ENCODE data around the gene MTUS2.

The MTUS2 gene

DNA sequence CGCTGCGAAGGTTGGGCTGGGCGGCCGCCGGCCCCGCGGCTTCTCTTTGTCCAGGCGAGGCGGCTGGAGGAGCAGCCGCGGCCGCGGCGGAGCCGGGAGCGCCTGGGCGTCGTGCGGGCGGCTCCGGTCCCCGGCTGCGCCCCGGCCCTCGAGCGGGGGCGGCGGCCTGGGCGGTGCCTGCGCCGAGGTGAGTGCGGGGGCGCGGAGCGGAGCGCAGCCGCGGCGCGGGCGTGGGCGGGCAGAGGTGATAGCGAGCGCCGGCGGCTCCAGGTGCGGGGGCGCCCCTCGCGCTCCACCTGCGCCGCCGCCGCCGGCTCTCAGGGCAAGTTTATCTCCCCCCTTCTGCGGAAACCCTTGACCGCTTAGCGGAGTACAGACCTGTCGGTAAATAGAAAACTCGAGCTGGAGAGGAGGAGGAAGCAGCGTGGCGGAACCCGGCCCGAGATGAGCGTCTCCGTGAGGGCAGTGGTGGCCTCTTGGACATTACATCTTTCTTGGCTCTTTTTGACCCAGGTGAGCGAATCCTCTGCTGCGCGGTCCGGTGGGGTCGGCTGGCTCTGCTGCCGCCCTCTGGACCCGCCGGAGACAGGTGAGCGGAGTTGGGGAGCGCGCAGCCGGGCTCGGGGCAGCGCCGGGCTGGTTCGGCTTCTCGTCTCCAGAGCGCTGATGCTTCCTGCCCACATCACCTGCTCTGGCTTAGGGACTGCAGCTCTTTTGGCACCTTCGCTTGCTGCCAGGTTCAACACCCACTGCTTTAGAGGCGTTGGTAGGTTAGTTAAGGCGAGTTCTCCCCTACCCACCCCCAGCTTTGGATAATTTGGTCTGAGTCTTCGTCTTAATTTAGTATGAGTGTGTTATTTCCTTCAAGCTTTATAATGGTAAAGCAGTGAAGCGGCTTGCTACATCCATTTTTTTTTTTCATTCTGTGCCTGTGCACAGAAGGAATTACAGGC, at the start of gene MTUS2:
MTUS2 (plus strand) TSS at position 241 of the 953 bp plus-strand sequence.
- peak; percentile 58 for DNase-seq

DNA sequence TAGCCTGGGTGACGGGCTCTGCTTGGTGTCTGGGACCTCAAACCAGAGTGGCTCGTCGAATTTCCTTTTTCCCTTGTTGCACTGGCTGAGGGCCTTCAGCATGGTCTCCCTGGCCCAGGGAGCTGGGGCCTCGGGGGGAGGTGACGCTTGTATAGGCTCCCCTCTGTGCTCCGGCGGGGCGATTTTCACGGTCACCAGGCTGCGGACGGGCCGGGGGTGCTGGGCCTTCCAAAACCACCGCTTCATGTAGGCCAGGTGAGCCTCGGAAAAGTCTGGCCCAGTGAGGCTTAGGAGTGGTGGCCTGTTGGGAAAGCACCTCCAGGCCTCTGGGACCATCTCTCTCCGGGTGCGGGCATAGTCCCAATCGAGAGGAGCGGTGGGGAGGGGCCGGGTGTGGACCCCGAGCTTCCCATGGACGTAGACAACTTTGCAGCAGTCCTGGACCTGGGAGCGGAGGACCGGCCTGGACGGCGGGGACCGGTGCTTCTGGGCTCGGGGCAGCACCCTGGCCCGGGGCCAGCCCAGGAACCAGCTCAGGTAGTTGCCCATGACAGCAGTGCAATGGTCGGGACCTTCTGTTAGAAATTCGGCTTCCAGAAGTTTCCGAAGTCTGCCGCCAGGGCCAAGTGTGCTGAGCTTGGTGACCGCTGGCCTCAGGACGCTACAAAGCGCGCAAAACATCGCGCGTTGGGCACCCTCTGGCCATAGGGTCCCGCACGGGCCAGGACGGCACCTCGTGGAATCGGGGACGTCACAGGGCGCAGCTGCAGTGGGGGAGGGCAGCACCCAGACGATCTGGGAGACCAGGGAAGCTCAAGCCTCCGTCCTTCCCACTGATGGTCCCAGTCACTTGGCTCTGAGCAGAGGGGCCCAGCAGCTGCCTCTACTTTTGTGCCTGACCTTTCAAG, 41.6 kb upstream of the MTUS2 start:
- no peak for DNase-seq

DNA sequence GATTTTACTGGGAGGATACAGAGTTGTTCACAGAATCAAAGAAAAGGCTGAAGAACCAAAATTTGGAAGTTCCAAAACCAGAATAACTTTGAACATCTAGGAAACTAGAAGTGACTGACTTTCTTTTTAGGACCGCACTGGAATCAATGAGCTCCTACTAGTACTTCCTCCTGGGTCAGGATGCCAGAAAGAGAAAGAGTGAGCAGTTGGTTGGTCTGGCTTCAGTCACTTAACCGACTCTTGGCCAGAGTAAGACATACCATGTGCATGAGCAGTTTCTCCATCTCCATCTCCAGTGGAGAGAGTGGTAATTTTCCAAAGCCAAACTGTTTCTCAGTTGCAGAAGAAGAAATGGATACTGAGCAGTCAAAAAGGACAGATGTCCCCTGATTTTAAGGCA, 27.1 kb upstream of the MTUS2 start:
- DNase-seq = no peak

DNA sequence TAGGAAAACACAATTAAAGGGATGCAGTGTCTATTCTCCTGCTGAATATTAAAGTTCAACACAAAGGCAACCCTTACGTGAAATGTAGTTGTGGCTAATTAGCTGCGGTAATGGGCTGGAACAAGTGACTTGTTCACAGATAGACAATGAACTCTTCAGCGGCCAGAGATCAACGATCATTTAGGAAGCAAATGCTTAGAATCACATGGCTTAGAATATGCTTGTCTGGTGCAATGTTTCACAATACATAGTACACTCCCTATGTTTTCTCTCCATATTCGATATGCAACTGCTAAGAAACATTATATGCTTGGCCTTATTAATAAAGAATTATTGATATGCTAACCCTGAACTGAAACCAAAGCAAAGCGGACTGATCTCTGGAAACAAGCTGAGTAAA, 25.7 kb upstream of the MTUS2 start:
- no peak for DNase-seq

DNA sequence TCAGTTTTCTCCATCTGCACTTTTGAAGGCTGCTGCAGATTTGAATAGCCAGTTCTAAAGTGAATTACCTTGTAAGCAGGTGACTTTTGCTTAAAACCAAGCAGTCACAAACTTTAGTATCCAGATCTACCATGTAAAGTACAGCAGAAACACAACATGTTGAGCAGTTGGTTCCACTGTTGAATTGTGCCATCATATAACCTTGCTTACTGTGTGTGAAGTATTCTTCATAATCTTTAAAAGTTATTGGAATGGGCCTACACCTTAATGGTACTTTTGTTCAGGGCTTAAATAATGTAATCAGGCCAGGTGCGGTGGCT, 23.2 kb upstream of the MTUS2 start:
- no peak for DNase-seq

DNA sequence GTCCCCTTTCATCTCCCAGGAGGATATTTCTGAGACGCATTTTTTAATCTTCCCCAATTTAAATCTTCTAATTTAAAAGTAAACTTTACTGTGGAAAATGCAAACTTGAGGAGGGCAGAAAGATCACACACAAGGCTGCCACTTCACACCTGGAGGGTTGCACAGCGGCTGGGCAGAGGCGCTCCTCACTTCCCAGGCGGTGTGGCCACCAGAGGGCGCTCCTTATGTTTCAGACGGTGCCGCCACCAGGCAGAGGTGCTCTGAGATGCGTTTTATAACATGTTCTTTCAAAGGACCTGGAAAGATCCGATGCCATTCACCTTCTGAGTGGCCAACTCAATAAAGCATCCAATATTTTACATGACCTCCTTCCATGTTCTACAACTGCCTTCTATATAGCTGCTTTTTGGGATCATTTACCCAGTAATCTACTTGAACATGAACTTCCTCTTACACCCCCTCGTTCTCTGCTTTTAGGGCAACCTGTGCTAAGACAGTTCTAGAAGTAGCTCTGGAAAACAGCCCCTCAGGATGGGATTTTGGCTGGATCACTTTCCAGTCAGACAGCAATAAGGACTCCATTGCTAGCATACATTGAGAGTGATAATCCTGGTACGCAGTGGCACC, 14.8 kb upstream of the MTUS2 start:
- DNase-seq = no peak

DNA sequence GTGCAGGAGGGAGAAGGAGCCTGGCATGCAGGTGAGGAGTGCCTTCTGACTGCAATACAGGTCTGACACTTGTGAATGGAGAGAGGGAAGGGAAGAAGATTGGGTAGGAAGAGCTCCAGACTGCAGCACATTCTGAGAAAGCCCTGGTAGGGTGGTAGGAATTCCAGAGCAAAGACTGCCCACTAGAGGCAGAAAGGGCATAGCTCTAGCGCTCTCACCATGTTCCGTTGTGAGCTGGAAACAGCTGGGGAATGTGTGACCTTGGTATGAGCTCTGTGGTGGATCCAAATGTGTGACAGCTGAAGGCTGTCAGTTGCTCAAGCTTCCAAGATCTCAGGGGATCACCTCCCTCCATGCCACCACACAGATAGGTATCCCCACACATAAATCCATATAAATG, 2.9 kb upstream of the MTUS2 start:
- no peak for DNase-seq

DNA sequence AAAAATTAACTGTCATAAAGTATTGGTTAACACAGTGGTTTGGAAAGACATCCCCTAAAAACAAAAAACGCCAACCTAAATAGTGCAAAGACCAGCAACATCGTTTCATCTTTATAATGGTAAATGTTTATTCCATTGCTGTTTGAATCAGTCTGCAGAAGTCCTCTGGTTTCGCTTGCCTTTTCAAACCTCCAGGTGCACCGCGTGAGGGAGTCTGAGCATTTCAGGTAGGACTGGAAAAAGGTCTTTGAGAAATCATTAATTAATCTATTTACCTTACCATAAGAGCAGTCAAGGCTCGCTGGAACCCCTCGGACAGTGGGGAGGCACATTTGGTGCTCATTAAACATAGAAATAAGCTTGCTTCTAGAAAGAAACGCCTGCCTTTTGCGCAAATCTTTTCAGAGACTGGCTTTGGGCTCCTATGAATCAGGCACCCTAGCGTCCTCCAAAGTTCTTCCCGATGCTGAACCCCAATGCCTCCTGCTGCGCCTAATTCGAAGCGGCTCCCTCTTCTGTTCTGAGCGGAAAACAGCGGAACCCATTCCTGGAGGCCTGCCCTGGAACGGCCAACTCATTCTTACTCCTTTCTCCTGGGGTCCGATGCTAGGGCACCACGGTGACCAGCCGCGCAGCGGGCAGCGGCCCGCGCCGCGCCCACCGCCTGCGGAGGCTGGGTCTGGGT, 951 bp upstream of the MTUS2 start:
- DNase-seq = no peak

DNA sequence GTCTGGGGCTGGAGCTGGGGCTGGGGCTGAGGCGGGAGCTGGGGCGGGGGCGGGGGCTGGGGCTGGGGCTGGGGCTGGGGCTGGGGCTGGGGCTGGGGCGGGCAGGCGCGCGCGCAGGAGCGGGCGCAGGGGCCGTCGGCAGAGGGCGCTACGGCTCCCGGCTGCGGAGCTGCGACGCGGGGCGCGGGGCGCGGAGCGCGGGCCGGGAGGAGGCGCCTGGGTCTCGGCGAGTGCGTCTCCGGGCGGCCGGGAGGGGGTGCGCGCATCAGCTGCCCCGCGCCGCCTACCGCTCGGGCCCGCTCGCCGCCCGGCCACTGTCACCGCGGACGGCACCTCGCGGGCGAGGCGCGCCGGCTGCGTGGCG, 422 bp upstream of the MTUS2 start:
- DNase-seq = peak; percentile 67

DNA sequence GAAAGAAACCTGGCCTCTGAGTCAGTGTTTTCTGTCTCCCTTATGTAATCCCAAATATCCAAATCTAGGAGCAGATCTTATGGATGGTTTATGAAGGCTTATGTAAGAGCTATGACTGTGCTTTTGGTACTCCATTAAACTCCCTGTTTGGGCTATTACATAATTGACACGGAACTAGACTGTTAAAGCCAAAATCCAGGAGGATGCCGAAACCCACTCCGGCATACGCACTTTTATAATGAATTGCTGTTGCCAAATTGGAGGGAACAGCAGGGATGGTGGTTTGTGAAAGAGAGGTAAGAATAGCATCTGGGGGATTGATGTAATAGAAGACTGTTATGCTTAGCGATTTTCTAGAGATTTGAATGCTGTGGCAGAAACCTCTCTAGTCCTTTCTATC, 2.0 kb downstream of the MTUS2 start:
- DNase-seq = no peak

DNA sequence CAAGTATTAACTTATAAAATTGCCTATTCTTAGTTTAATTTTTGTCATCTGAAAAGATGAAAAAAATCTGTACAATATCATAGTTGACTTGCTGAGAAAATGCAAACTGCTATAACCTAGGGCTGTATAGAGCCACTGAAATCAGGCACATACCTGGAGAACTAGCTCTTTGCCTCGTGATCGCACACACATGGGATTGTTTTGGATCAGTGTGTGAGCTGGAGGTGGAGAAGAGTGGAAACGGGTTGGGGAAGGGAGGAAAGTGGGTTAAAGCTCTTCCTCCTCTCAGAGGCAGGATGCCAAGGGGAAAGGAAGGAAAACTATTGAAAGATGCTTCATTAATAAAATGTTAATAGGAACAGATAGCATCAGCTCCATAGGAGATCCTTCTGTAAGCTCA, 2.7 kb downstream of the MTUS2 start:
- no peak for DNase-seq

DNA sequence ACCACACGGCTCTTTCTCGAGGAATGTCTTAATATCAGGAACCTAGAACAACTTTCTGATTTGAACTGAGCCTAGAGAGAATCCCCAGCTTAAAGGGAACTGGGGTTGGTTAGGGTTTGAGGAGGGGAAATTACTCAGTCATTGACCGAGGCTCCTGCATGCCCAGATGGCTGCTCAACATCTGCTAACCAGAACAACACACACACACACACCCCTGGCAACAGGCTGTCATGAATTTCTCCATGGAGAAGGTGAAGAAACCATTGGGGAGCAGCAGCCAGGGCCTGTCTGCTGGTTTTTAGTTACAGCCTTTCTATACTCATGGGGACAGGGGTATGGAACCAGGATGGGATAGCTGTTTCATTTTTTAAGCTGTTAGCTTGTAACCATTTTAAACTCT, 5.2 kb downstream of the MTUS2 start:
- DNase-seq = no peak

DNA sequence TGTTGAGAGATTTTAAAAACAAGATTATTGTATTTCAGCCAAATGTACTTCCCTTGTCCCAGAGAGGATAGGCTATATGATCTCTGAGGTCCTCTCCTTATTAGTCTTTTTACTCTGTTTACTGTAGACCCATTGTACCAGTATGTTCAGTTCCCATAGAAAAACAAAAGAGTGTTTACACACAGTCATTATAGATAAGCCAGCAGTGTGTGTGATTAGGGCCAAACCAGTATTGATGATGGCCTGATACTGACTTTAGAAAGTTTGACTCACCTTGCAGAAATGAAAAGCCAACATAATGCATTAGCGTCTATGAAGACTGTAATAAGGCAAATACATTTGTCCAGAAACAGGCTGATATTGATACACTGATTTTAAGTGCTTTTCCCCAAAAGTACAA, 6.2 kb downstream of the MTUS2 start:
- no peak for DNase-seq

DNA sequence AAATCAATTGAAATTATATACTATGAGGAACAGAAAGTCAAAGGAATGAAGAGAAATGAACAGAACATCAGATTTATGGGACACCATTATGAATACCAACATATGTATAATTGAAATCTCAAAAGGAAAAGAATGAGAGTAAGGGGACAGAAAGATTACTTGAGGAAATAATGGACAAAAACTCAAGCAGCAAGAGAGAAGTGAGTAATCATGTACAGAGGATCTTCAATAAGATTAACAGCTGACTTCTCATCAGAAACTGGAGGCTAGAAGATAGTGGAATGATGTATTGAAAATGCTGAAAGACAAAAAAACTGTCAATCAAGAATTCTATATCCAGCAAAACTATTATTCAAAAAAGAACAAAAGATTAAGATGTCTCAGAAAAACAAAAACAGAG, 10.4 kb downstream of the MTUS2 start:
- no peak for DNase-seq

DNA sequence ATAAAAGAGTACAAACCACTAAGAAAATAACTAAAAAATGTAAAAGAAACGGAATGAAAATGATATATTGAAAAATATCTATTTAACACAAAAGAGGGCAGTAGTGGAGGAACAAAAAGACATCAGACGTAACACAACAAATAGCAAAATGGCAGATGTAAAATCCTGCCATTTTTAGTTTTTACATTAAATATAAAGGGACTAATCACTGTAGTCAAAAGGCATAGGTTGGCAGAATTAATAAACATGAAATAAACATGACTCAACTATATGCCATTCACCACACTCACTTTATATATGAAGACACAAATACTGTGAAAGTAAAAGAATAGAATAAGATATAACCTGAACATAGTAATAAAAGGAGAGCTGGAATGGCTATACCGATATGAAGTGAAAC, 11.0 kb downstream of the MTUS2 start:
- DNase-seq = no peak

DNA sequence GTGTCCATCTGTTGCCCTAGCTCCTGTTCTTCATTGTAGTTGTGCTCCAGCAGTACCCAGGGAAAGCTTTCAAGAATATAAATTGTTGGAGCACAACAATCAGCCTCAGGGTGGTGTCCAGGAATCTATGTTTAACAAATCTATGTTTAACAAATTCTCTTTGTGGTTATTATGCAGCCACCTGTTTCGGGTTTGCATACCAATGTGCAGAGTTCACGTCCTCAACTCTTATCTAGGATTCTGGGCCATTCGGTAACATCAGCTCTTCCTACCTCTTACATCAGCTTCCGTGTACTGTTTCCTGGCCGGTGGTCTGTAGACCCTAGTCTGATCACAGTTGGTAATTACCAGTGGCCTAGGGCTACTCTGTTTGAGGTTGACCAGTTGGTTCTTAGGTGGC, 17.0 kb downstream of the MTUS2 start:
- DNase-seq = no peak

DNA sequence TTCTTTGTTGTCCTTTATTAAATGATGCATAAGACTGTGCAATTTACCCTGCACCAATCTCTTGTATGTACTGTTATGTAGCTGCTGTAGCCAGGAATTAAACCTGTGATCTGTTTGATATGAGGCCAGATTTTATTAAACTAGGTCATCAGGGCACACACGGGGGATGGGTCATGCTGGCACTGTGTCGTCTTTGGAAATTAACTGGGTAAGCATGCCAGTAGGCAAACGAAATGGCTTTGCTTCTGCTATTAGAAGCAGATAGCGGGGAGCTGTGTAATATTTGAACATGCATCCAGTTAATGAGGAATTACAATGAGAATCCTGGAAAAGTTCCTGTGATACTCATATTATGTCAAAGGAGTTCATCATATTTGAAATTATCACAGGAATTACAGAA, 23.5 kb downstream of the MTUS2 start:
- DNase-seq = no peak

DNA sequence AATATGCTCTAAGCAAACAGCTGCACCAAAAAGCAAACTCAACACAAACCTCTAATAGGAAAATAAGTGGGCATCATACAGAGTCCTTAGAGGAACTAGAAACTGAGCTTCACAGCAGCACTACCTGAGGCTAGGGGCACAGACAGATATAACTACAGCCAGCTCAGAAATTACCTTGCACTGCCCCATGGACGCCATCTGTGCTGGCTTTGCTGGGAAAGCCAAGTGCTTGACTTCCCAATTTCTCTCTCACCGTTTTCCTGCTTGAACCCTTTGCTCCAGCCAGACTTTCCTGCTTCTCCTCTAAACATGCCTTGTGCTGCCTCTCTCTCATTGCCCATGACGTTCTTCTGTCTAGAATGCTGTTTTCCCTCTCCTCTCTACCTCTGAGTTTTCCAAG, 29.3 kb downstream of the MTUS2 start:
- no peak for DNase-seq

DNA sequence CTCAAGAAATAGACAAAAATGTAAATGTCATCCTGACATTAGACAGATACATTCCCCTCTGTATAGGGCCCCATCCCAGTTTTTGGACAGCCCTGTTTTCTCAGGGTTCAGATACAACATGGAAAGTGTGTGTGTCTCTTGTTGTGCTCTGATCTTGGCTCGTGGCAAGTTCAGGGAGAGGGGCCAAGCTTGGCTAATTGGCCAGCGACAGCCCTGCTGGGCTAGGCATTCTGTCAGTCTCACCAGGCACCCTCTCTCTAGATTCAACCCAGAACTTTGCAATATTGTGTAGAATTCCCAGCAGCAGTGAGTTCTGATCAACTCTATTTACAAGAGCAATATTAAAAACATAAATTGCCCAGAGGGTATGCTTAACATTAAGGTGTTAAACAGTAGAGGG, 30.1 kb downstream of the MTUS2 start:
- no peak for DNase-seq

DNA sequence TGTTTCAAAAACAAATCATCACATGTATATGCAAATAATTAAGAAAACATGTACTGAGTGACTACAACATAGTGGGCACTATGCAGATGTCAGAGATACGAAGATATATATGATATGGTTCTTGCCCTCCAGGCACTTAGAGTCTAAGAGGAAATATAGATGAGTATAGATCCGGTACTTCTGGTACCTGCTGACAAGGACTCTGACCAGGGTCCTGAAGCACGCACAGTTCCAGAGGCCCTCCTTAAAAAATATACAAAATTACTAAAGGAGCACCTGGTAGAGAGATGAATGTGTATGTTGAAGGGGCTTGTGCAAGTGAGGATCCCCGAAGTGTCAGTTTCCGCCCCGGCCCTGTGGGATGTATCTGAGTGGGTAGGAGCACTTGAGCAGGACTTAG, 31.3 kb downstream of the MTUS2 start:
- DNase-seq = no peak

DNA sequence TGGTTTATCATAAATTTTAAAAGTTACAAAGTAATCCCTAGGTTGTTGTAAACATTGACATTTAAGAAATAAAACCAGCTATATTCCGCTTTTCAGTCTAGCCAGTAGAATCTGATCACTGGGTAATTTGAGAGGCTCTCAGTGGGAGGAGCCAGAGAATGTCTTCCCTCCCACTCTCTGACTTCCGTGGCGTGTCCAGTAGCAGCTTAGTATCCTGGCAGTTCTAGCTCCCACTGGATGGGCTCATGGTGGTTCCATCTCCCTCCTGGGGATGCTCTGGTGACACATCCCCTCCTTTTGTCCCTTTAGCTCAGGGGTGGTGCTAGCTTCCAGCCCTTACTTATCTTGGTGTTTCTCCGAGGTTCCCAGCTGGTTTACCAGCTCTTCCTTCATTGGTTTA, 34.5 kb downstream of the MTUS2 start:
- no peak for DNase-seq

DNA sequence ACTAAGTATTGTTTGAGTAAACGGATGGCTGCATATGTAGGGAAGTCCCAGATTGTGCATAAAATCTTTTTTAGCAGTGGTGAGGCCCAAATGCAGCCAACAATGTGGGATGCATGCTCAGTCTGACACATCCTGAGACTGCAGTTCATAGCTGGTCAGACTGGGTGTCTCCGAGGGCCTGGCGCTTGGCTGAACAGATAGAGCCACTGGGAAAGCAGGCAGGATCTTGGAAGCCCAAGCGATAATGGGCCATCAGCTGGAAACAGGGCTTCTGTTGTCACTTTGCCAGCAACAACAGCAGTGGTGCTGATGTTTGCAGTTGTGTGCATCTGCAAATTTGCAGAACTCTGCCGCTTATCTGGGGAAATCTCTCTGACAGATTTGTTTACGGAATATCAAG, 36.1 kb downstream of the MTUS2 start:
- no peak for DNase-seq

DNA sequence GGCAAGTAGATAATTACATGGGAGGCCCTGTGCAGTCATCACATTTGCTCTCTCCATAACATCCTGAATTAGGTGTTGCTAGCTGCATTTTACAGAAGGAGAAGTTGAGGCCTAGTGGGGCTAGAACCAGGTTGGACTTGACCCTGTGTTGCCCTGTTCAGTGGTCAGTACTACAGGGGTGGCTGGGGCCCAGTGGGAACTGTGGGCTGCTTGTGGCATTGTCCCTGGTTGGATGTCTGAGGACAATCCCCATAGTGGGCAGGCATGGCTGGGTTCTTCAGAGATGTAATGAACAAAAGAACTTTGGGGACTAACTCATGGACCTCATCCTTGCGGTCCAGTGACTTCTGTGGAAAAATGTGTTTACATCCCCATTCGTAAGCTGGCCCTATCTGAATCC, 38.9 kb downstream of the MTUS2 start:
- DNase-seq = no peak

All from activated CD8-positive, alpha-beta memory T cell treated with anti-CD3 and anti-CD28 coated beads for 24 hours (primary cell).